Stimulated activated CD8-positive, alpha-beta memory T cell treated with anti-CD3 and anti-CD28 coated beads, Interleukin-4, amount 100 ng/mL, for 48 hours (primary cell): ENCODE measurements around the gene BBS1.
"Not testable (repeated sequence)": the region's sequence is repeated elsewhere in the genome, so short reads cannot be mapped to it uniquely, and the experiment has no call there.

Experiments
- DNase-seq: peaks from one replicate; pipeline ENCODE4 v3.0.0-alpha.2; 2020

The BBS1 gene

GRCh38 chr11:66529069-66529468 lies 18.6 kb downstream of the BBS1 start:
- DNase-seq, result no peak

GRCh38 chr11:66529655-66530054 lies 19.2 kb downstream of the BBS1 start:
- DNase-seq, result no peak

- no peak for DNase-seq
Observed at GRCh38 chr11:66530927-66531709, 20.7 kb downstream of the BBS1 start.

GRCh38 chr11:66531841-66532240 lies 21.4 kb downstream of the BBS1 start:
- no peak for DNase-seq

GRCh38 chr11:66532784-66533183 lies 22.3 kb downstream of the BBS1 start:
- DNase-seq, result no peak

- no peak for DNase-seq
Observed at GRCh38 chr11:66539170-66539869, 28.9 kb downstream of the BBS1 start.

- no peak for DNase-seq
Observed at GRCh38 chr11:66539870-66540213, 29.4 kb downstream of the BBS1 start.

- not testable (repeated sequence) for DNase-seq
Observed at GRCh38 chr11:66540598-66540997, 30.2 kb downstream of the BBS1 start.

- DNase-seq, result no peak
Observed at GRCh38 chr11:66541892-66542291, 31.5 kb downstream of the BBS1 start.

- DNase-seq, result no peak
Observed at GRCh38 chr11:66542362-66542761, 31.9 kb downstream of the BBS1 start.

- DNase-seq, result peak; percentile 73
Observed at GRCh38 chr11:66543263-66544107, 33.0 kb downstream of the BBS1 start.

GRCh38 chr11:66544952-66545351 lies 34.5 kb downstream of the BBS1 start:
- not testable (repeated sequence) for DNase-seq

- peak; percentile 95 for DNase-seq
Observed at GRCh38 chr11:66545701-66546367, 35.4 kb downstream of the BBS1 start, which contains the start of gene ZDHHC24. ZDHHC24 (minus strand) TSS chr11:66546048; CDS start chr11:66546003, 45 bp downstream.

- no peak for DNase-seq
Observed at GRCh38 chr11:66546368-66546965, 36.0 kb downstream of the BBS1 start, which contains the start of gene ACTN3. ACTN3 (plus strand) TSS chr11:66546903; CDS start chr11:66546938, 35 bp downstream.

- DNase-seq, result no peak
Observed at GRCh38 chr11:66546966-66547661, 36.7 kb downstream of the BBS1 start.

GRCh38 chr11:66547662-66548009 lies 37.2 kb downstream of the BBS1 start:
- no peak for DNase-seq

GRCh38 chr11:66548041-66548440 lies 37.6 kb downstream of the BBS1 start:
- no peak for DNase-seq

GRCh38 chr11:66548774-66549630 lies 38.6 kb downstream of the BBS1 start:
- DNase-seq, result no peak

GRCh38 chr11:66549696-66550095 lies 39.3 kb downstream of the BBS1 start:
- no peak for DNase-seq

- DNase-seq, result no peak
Observed at GRCh38 chr11:66550887-66551286, 40.5 kb downstream of the BBS1 start.

- no peak for DNase-seq
Observed at GRCh38 chr11:66554602-66555001, 44.2 kb downstream of the BBS1 start.
